NCI-H1092 (cell line): ENCODE data around the gene BCR.
A peak's percentile ranks its signal among the peaks of the same experiment; 100 is the strongest.

Experiments used
- DNase-seq: peaks from one replicate; lab custom pipeline; 2025; lab: John Stamatoyannopoulos, UW

Gene BCR

DNA sequence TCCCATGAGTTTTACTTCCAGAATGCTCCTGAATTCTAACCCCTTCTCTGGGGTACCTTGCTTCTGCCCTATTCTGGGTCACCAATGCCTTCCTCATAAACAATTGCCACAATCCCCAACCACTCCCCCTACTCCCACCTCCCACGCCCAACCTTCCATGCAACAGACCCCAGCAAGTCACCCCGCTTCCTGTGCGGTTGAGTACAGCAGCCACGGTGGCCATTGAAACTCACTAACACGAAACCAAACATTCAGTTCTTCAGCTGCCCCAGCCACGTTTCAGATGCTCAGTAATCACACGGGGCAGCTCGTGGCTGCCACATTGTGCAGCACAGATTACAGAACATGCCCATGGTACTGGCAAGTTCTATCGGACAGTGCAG lies 3.7 kb upstream of the BCR start:
- DNase-seq: no peak

DNA sequence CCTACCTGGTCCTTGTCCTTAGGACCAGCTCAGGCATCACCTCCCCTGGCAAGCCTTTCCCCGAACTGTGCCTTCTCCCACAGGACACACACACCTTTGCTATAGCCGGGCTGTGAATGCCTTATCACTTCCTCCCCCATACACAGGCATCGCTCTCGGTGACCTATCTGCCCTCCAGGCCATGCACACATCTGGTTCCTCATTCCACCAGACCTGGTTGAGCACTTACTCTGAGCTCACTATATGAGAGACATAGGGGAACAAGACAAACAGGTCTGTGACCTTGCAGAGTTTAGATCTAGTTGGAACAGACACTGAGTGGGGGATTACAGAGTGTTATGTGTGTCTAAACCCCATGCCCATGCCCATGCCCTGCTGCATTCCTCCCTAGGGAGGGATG lies 3.1 kb upstream of the BCR start:
- no peak for DNase-seq

GRCh38 chr22:23178512-23179254 lies 1.6 kb upstream of the BCR start:
- DNase-seq: peak; percentile 29

DNA sequence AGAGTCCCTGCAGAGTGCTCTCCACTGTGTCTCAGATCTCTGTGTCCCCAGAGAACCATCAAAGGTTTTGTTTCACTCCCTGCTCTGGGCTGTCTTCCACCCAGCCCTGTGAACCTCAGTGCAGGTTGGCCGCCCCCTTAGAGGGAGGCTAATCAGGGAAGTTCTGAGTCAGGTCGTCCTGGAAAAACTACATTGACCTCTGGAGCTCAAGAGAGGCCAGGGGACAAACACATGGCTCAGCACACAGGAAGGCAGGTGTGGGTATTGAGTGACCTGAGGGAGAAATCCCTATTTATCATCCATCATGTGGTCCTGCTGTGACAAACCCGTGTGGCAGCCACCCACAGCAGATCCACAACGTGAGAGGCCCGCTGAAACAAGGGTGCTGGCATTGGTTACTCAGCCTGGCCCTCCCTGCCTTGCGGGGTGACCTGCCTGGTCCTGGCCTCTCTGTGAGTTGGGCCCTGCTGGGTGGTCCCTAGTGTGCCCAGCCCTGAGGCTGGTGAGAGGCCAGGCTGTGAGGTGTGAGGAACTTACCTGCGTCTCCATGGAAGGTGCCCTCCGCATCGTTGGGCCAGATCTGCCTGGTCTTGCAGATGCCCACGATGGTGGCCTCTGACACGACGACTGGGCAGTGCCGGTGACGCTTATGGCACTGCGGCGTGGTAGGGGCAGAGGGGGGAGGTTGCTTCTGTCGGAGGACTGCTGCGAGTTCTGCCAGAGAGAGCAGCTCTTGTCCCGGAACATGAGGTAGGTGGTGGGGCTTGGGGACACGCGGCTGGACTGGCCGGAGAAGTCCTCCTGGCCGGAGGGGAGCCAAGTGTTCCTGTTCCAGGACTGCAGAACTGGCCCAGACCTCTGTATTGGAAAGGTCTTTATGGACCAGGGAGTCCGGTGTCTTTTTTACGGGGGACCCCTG lies 669 bp upstream of the BCR start:
- no peak for DNase-seq

DNA sequence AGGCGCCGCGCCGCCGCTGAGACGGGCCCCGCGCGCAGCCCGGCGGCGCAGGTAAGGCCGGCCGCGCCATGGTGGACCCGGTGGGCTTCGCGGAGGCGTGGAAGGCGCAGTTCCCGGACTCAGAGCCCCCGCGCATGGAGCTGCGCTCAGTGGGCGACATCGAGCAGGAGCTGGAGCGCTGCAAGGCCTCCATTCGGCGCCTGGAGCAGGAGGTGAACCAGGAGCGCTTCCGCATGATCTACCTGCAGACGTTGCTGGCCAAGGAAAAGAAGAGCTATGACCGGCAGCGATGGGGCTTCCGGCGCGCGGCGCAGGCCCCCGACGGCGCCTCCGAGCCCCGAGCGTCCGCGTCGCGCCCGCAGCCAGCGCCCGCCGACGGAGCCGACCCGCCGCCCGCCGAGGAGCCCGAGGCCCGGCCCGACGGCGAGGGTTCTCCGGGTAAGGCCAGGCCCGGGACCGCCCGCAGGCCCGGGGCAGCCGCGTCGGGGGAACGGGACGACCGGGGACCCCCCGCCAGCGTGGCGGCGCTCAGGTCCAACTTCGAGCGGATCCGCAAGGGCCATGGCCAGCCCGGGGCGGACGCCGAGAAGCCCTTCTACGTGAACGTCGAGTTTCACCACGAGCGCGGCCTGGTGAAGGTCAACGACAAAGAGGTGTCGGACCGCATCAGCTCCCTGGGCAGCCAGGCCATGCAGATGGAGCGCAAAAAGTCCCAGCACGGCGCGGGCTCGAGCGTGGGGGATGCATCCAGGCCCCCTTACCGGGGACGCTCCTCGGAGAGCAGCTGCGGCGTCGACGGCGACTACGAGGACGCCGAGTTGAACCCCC lies 798 bp downstream of the BCR start:
- DNase-seq: no peak

DNA sequence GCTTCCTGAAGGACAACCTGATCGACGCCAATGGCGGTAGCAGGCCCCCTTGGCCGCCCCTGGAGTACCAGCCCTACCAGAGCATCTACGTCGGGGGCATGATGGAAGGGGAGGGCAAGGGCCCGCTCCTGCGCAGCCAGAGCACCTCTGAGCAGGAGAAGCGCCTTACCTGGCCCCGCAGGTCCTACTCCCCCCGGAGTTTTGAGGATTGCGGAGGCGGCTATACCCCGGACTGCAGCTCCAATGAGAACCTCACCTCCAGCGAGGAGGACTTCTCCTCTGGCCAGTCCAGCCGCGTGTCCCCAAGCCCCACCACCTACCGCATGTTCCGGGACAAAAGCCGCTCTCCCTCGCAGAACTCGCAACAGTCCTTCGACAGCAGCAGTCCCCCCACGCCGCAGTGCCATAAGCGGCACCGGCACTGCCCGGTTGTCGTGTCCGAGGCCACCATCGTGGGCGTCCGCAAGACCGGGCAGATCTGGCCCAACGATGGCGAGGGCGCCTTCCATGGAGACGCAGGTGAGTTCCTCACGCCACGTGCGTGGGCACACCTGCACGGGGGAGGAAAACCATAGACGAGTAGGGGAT lies 1.5 kb downstream of the BCR start:
- no peak for DNase-seq

DNA sequence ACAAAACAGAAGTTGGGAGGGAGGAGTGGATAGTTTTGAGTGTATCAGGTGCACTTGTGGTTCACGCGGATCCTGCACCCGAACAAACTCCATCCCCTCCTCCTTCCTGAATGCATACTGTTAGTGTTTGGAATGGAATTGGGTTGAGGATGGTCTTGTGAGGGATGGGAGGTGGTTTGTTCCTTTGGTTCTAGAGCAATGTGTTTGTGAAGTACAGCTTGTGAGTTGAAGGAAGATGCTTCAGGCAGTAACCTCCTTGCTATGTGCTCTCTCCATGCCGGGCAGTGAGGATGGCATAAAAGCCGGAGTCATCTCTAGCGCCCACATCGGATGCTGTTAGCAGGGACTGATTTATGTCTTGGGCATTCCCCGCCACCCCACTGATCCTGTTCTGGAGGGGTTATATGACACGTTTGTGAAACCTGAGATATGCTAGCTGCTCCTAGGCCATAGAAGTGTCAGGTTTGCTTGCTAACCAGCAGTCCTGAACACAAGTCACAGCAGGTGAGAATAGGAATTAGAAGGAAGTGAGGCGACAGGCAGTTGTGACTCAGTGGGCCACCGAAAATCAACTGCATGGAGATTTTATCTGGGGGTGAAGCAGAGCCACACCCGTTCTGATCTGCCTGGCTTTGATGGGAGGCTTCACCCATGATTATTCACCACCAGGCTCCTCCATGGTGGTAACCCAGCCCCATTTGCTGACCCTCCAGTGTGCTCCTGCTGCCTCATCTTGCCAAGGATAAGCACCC lies 2.2 kb downstream of the BCR start:
- DNase-seq: peak; percentile 20

GRCh38 chr22:23183061-23183698 lies 2.9 kb downstream of the BCR start:
- peak; percentile 52 for DNase-seq

DNA sequence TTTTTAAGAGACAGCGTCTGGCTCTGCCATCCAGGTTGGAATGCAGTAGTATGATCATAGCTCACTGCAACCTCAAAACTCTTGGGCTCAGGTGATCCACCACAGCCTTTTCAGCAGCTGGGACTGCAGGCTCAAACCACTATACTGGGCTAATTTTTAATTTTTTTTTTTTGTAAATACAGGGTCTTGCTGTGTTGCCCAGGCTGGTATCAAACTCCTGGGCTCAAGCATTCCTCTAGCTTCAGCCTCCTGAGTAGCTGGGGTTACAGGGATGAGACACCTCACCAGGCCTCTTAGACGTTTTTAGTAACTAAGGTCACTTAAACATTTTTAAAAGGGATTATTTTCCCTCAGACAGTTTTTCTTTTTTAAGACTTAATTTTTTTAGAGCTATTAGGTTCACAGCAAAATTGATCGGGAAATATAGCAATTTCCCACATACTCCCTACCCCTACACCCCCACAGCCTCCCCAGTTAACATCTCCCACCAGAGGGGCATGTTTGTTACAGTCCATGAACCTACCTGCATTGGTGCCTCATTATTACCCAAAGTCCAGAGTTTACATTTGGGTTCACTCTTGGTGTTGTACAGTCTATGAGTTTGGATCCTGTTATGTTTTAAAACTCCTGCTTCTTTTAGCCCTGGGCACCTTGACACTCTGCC lies 3.9 kb downstream of the BCR start:
- DNase-seq: no peak

DNA sequence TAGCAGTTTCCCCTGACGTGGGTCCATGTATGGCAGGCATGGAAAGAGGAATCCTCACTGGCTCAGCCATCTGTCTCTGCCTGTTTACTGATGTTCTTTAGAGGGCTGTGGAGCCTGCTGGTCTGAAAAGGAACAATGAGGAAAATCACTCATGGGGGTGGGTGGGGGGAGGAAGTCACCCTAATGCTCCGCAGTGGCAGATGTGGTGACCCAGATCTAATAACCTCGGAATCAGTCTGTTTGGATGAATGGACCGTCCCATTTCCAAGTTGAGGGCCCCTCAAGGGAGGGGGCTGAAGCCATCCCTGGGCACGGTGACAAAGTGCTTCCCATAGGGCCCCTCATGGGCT lies 4.4 kb downstream of the BCR start:
- DNase-seq: peak; percentile 43

GRCh38 chr22:23187211-23187610 lies 6.9 kb downstream of the BCR start:
- DNase-seq: no peak

- no peak for DNase-seq
These were observed 7.8 kb downstream of the BCR start for GRCh38 chr22:23187871-23188700.

DNA sequence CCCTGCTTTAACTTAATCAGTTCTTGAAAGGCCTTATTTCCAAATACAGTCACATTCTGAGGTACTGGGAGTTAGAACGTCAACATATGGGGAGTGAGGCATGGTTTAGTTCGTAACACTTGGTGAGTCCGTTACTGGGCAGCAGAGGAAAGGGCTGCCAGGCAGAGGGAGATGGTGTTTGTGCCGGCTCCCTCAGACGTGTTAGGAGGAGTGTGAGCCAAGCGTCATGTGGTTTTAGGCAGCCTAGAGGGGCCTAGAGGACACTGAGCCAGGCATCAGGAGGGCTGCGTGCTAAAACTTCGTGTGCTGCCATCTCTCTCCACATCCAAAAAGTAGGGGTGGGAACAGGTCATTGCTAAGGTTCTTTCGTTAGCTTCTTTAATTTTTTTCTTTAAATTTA lies 10.2 kb downstream of the BCR start:
- DNase-seq: no peak

GRCh38 chr22:23192133-23192532 lies 11.8 kb downstream of the BCR start:
- peak; percentile 48 for DNase-seq

DNA sequence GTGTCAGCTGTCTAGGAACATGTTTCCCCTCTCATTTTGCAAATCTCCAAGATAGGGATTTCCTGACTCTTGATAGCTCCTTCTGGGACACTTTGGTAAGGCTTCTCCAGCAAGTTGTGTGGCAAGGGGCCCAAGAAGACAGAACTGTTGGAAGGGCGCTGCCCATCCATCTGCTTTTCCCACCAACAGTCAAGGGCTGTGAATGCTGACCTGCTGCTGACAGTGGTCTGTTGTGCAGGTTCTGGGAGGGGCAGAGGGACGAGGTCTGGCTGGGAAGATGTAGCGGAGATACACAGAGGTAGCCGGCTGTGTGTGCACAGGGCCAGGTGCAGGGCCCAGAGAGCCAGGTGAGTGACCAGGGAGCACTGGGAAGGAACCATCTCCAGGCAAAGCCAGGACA lies 12.2 kb downstream of the BCR start:
- DNase-seq: no peak

DNA sequence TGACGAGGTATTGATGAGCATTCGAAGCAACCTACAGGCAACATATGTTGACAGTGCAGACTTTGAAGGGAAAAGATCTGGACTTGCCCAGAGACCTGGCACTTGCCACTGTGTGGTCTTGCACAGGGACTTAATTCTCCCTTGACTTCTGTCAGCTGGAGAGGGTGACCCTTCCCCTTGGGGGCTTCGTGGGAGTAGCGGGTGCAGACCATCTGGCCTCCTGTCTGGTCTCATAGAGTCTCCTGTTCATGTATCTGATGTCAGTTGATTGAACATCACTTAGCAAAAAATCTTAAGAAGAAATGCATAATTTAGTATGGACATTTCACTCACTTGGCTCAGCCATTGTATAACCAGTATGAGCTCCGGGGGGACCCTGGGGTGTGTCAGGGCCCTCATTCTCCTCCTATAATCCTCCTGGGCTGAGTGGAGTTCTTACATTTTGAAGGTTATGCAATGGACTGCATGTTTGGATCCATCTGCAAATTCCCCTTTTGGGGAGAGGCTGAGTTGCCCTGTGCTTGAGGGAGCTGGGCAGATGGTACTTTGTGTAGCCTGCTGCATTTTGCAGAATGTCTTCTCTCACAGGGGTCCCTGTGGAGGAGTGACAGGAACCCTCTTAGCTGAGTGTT lies 13.0 kb downstream of the BCR start:
- DNase-seq: no peak

GRCh38 chr22:23193882-23194281 lies 13.6 kb downstream of the BCR start:
- DNase-seq: no peak

GRCh38 chr22:23196165-23196564 lies 15.9 kb downstream of the BCR start:
- DNase-seq: no peak

GRCh38 chr22:23197836-23198235 lies 17.5 kb downstream of the BCR start:
- no peak for DNase-seq
